HG03520 (cell line): ENCODE results near the gene FTO.
A peak's percentile ranks its signal among the peaks of the same experiment; 100 is the strongest.
"Not testable (repeated sequence)": the region's sequence is repeated elsewhere in the genome, so short reads cannot be mapped to it uniquely, and the experiment has no call there.

Source experiments
- ATAC-seq: cut with Tn5 transposase; IDR thresholded peaks from one replicate; pipeline ENCODE4 v1.9.1; 2021; ENCODE audit warnings: mild to moderate bottlenecking, moderate library complexity; ENCODE audit not compliant: unreplicated experiment

Gene FTO

GRCh38 chr16:53703590-53704444, at the start of gene FTO, which contains the start of gene RPGRIP1L:
TSS of gene FTO (plus strand) at chr16:53704156.
TSS of gene RPGRIP1L (minus strand) at chr16:53703859. CDS start at chr16:53700723, 3,136 bp downstream.
- ATAC-seq, result peak; percentile 98

- no peak for ATAC-seq
These were observed 49.0 kb upstream of the FTO start for GRCh38 chr16:53654946-53655345.

- no peak for ATAC-seq
These were observed 41.9 kb upstream of the FTO start for GRCh38 chr16:53662072-53662471.

GRCh38 chr16:53664724-53665345, 39.1 kb upstream of the FTO start:
- ATAC-seq, result peak; percentile 87

- no peak for ATAC-seq
These were observed 37.1 kb upstream of the FTO start for GRCh38 chr16:53666786-53667415.

GRCh38 chr16:53668869-53669268, 35.1 kb upstream of the FTO start:
- ATAC-seq, result no peak

GRCh38 chr16:53672461-53672860, 31.5 kb upstream of the FTO start:
- no peak for ATAC-seq

GRCh38 chr16:53673189-53673588, 30.8 kb upstream of the FTO start:
- no peak for ATAC-seq

- ATAC-seq, result no peak
These were observed 25.8 kb upstream of the FTO start for GRCh38 chr16:53678155-53678554.

GRCh38 chr16:53678756-53679343, 25.1 kb upstream of the FTO start:
- no peak for ATAC-seq

GRCh38 chr16:53680756-53681155, 23.2 kb upstream of the FTO start:
- ATAC-seq, result no peak

GRCh38 chr16:53681354-53681753, 22.6 kb upstream of the FTO start:
- no peak for ATAC-seq

- not testable (repeated sequence) for ATAC-seq
These were observed 18.6 kb upstream of the FTO start for GRCh38 chr16:53685334-53685733.

- no peak for ATAC-seq
These were observed 17.2 kb upstream of the FTO start for GRCh38 chr16:53686710-53687109.

GRCh38 chr16:53689636-53690035, 14.3 kb upstream of the FTO start:
- no peak for ATAC-seq

GRCh38 chr16:53690771-53691170, 13.2 kb upstream of the FTO start:
- no peak for ATAC-seq

GRCh38 chr16:53692146-53692545, 11.8 kb upstream of the FTO start:
- no peak for ATAC-seq

GRCh38 chr16:53693320-53693719, 10.6 kb upstream of the FTO start:
- no peak for ATAC-seq

- ATAC-seq, result no peak
These were observed 8.9 kb upstream of the FTO start for GRCh38 chr16:53695070-53695469.

- not testable (repeated sequence) for ATAC-seq
These were observed 5.7 kb upstream of the FTO start for GRCh38 chr16:53698271-53698670.

GRCh38 chr16:53704445-53704813, 473 bp downstream of the FTO start:
- no peak for ATAC-seq
